ENCODE measurements around the gene NRN1. TPM values are rescaled to one million over a fixed set of nuclear protein-coding genes. Genes with fewer than 3 reads are reported as not detected.

Gene NRN1
- total and polyA plus RNA-seq, 2 donors (not counting 3 experiments of a cell fraction or from before 2014, with no cell fraction given), result 12.8 to 26.2 TPM

- intact Hi-C loops (cut with micrococcal nuclease), result no loop called here
Observed at GRCh38 chr6:5986861-5987260, 19.9 kb downstream of the NRN1 start.

More at GRCh38 chr6:5986861-5987260, 19.9 kb downstream of the NRN1 start:
- FAIRE-seq (no peak), DNase-seq (ENCODE audit: low read depth, low spot score) (no peak)
- ChIA-PET CTCF (interaction anchor here (0.9 kb wide), 1 partner anchor 515 kb away, joined by 3 read pairs; no protein-coding TSS in a partner anchor), POLR2A (no interaction called here)
- Histone ChIP-seq H3K4me2 (ENCODE audit: insufficient read depth, low read length) (no peak overlapping the region), H3K79me2 (ENCODE audit: control insufficient read depth, insufficient read depth, low read length) (no peaks in the 10 kb centered on the region), H2AFZ (ENCODE audit: low read depth, low read length) (no peak overlapping the region), H4K20me1 (replicated peaks; ENCODE audit: control insufficient read depth, extremely low read depth, insufficient read depth, low read length) (no peaks in the 10 kb centered on the region), H3K9me1 (replicated peaks; ENCODE audit: control insufficient read depth, extremely low read depth, insufficient read depth, low read length) (no peaks in the 10 kb centered on the region), H3K27me3 (ENCODE audit: control insufficient read depth in 2 of 2, insufficient read depth in 2 of 2, low read length in 2 of 2) (peaks cover 0 to 3% of the 10 kb centered on the region in 2 experiments), H3K27ac (ENCODE audit: insufficient read depth, low read depth, low read length) (no peak overlapping the region), H3K9me3 (replicated peaks; ENCODE audit: control insufficient read depth, insufficient read depth, low read length) (no peaks in the 10 kb centered on the region), H3K36me3 (ENCODE audit: control insufficient read depth in 2 of 2, extremely low read depth in 1 of 2, insufficient read depth in 2 of 2, low read length in 2 of 2) (no peaks in the 10 kb centered on the region), H3K9ac (replicated peaks; ENCODE audit: extremely low read depth, insufficient read depth, low read length) (no peak overlapping the region), H3K4me3 (replicated peaks in 1 of 3; ENCODE audit: insufficient read depth in 1 of 3, low read depth in 1 of 3, low read length in 3 of 3) (no peak overlapping the region), H3K4me1 (ENCODE audit: control insufficient read depth, extremely low read depth, insufficient read depth, low read length) (no peaks in the 10 kb centered on the region)
- BruUV-seq (replicated peaks), result no TSS peak
- dilution Hi-C loops (cut with MboI; ENCODE audit: extremely low pct_ligation_motif_present, low sequenced_read_pairs), result no loop called here
- TF ChIP-seq POLR2AphosphoS5 (IDR thresholded peaks at IDR 0.05; ENCODE audit: insufficient read depth, low read depth, low read length) (no peak), EZH2 (IDR thresholded peaks at IDR 0.05; ENCODE audit: borderline replicate concordance, low read depth, low read length, severe bottlenecking) (no peak), JUN (IDR thresholded peaks at IDR 0.05; ENCODE audit: borderline replicate concordance, insufficient read depth, insufficient read length, low read depth) (no peak), POLR2A (IDR thresholded peaks at IDR 0.05; ENCODE audit: low read depth, low read length) (no peak), CTCF (IDR thresholded peaks at IDR 0.05; ENCODE audit: extremely low read depth in 1 of 2, insufficient read depth in 1 of 2, low read depth in 1 of 2, low read length in 2 of 2) (no peak), GATA2 (IDR thresholded peaks at IDR 0.05; ENCODE audit: insufficient read depth, insufficient read length, low read depth, low read length) (no peak), MYC (IDR thresholded peaks at IDR 0.05; ENCODE audit: low read depth, low read length) (no peak), FOS (IDR thresholded peaks at IDR 0.05; ENCODE audit: borderline replicate concordance, insufficient read depth, low read length) (no peak), MAX (IDR thresholded peaks at IDR 0.05; ENCODE audit: insufficient read depth, insufficient read length) (no peak)

All from endothelial cell of umbilical vein (primary cell).